ENCODE data around the gene USP40.

DNA sequence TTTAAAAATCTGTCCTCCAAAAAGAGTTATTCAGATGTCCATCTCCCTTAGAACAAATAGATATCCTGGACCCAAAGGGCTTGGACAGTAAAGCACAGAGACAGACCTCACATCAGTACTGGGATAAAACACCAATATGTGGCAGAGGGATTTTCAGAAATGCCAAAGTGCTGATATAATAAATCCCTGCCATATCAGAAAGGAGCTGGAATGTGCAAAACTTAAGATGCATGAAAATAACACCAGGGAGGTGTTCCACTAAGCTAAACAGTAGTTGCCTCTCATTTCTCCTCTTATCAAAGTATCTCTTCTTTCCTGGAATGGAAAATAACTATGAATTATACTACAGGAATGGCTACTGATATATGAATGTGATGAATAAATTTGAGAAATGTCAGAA lies 13.2 kb downstream of the USP40 start:
- TF ChIP-seq POLR2AphosphoS5 (IDR thresholded peaks at IDR 0.05; ENCODE audit: low read depth, low read length) (no peak), TAF1 (IDR thresholded peaks at IDR 0.05; ENCODE audit: borderline replicate concordance, insufficient read depth, low read length) (no peak), SIN3A (IDR thresholded peaks at IDR 0.05; ENCODE audit: borderline replicate concordance, insufficient read depth, low read length) (no peak), FOXP2 (optimal IDR thresholded peaks at IDR 0.05; ENCODE audit: borderline replicate concordance, extremely low read depth, extremely low read length, insufficient read depth) (no peak)

All from PFSK-1 (cell line).